ENCODE data around the gene NES.

DNA sequence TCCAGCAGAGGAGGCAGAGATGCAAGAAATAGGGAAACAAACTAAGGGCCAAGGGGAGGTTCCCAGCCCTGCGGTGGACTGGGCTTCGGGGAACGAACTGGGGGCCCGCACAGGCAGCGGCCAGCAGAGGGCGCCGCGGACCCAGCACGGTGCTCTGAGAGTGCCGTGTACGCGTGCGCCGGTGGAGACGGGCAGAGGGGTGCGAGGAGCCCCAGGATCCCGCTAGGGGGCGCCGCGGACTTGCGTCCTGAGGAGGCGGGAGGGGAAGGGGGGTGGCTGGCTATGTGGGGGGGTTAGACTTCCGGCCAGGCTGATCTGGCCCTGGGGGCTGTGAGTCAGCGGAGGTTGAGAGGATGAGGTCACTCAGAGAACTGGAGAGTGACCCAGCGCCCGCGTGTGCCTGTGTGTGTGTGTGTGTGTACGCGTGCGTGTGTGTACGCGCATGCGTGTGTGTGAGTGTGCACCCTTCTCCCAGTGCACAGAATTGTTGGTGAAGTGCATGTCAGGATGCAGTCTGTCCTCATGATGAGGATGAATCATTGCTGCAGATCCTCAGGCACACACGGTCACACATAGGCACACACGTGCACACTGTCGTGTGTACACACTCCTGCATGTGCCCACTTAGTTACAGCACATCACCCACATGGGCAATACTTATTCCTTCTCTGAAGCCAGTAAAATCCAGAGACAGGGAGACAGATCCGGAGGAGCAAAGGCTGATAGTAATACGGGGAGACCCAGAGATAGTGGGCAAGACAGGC is 17.0 kb downstream of the NES start:
- TF ChIP-seq CTCF (conservative IDR thresholded peaks at IDR 0.05; ENCODE audit: low read depth in 2 of 2): peak; percentile 93 to 98
- TF ChIP-seq EZH2 (IDR thresholded peaks at IDR 0.05; ENCODE audit: low read depth, unreplicated experiment): no peak
- peak; percentile 27; the same call in 1 of the 2 replicates for TF ChIP-seq POLR2AphosphoS5 (IDR thresholded peaks at IDR 0.05; ENCODE audit: low read depth)
- TF ChIP-seq, protein P1, sequence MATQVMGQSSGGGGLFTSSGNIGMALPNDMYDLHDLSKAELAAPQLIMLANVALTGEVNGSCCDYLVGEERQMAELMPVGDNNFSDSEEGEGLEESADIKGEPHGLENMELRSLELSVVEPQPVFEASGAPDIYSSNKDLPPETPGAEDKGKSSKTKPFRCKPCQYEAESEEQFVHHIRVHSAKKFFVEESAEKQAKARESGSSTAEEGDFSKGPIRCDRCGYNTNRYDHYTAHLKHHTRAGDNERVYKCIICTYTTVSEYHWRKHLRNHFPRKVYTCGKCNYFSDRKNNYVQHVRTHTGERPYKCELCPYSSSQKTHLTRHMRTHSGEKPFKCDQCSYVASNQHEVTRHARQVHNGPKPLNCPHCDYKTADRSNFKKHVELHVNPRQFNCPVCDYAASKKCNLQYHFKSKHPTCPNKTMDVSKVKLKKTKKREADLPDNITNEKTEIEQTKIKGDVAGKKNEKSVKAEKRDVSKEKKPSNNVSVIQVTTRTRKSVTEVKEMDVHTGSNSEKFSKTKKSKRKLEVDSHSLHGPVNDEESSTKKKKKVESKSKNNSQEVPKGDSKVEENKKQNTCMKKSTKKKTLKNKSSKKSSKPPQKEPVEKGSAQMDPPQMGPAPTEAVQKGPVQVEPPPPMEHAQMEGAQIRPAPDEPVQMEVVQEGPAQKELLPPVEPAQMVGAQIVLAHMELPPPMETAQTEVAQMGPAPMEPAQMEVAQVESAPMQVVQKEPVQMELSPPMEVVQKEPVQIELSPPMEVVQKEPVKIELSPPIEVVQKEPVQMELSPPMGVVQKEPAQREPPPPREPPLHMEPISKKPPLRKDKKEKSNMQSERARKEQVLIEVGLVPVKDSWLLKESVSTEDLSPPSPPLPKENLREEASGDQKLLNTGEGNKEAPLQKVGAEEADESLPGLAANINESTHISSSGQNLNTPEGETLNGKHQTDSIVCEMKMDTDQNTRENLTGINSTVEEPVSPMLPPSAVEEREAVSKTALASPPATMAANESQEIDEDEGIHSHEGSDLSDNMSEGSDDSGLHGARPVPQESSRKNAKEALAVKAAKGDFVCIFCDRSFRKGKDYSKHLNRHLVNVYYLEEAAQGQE (IDR thresholded peaks at IDR 0.05; ENCODE audit: unreplicated experiment): no peak
- no peak for TF ChIP-seq EZH2phosphoT487 (IDR thresholded peaks at IDR 0.05; ENCODE audit: unreplicated experiment)
- no peak for TF ChIP-seq NANOG (IDR thresholded peaks at IDR 0.05; ENCODE audit: borderline replicate concordance)
- no peak for TF ChIP-seq ZNF114 (CRISPR knock-in tag; IDR thresholded peaks at IDR 0.05)
- no peak for TF ChIP-seq ZNF331 (CRISPR knock-in tag; IDR thresholded peaks at IDR 0.05; ENCODE audit: low read depth)
- TF ChIP-seq STAT1 (IDR thresholded peaks at IDR 0.05; ENCODE audit: unreplicated experiment): no peak
- TF ChIP-seq, protein P2, sequence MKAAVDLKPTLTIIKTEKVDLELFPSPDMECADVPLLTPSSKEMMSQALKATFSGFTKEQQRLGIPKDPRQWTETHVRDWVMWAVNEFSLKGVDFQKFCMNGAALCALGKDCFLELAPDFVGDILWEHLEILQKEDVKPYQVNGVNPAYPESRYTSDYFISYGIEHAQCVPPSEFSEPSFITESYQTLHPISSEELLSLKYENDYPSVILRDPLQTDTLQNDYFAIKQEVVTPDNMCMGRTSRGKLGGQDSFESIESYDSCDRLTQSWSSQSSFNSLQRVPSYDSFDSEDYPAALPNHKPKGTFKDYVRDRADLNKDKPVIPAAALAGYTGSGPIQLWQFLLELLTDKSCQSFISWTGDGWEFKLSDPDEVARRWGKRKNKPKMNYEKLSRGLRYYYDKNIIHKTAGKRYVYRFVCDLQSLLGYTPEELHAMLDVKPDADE (IDR thresholded peaks at IDR 0.05): peak; percentile 74; the same call in 1 of the 2 replicates
